Stimulated activated CD4-positive, alpha-beta T cell treated with anti-CD3 and anti-CD28 coated beads, Interleukin-12 subunit alpha, Interleukin-12 subunit beta, amount 100 ng/mL, for 48 hours (primary cell): ENCODE data around the gene KRTDAP.

Source experiments
- DNase-seq, 3 donors: peaks; one replicate each; pipeline ENCODE4 v3.0.0-alpha.2; 2020; ENCODE audit warnings: low read depth in 2 of 3, low spot score in 1 of 3

Gene KRTDAP, protein sequence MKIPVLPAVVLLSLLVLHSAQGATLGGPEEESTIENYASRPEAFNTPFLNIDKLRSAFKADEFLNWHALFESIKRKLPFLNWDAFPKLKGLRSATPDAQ

GRCh38 chr19:35490364-35490763 is at the start of gene KRTDAP:
TSS of gene KRTDAP (minus strand) at chr19:35490464. CDS start at chr19:35490442, 22 bp downstream.
- no peak for DNase-seq

DNA sequence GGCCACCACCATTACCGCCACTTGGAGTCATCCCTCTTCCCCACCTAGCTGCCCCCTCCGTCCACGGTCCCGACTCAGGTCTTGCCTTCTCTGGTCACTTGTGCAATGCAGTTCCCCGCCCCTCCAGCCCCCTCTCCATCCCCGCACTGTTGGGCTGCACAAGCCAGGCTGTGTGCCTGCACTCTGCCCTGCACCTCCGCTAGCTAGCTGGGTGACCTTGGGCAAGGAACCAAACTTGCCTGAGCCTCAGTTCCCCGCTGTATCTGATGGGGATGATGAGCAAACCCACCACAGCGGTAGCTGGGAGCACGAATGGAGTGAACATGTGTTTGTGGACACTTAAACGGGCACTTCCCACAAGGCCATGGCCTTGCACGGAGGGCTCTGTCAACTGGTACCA is 49.6 kb upstream of the KRTDAP start:
- DNase-seq: no peak

DNA sequence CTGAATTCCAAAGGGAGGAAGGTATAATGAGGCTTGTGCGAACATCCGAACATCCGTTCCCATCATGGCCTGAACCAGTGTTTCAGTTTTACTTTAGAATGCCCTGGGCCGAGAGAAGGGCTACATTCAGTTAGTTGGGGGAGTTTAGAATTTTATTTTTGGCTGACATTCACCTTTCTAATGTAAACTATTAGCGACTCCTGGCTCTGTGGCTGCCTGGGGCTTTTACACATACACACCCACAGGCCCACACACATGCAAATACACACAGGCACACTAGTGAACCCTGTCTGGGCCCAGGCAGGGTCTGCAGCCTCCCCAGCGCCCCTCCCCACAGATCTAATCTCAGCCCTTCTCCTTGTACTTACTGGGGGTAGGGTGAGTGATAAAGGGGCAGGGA is 49.0 kb upstream of the KRTDAP start:
- no peak for DNase-seq

DNA sequence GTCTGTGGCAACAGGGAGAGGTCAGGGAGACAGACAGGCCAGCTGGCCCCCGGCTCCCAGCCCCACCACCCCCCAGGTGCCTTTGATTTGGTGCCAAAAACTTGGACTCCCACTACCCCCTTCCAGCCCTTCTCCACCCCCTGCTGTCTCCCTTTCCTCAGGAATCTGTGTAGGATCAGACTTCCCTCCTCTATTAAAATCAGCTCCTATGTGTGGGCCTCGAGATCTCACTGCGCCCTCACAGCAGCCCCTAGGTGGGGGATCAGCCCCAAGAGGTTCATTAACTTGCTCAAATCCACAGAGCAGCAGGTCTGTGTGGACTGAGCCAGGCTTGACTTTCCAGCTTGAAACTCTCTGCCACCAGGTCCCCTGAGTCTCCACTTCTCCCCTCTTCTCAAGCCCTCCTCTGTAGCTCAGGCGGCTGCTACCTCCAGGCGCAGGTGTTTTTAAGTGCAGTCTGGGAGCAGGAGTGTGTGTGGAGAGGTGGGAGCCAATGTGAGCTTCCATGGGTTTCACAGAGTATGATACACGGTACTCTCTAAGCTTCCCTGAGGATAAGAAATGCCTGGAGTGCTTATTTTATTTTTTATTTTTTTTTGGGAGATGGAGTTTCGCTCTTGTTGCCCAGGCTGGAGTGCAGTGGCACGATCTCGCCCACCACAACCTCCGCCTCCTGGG is 44.7 kb upstream of the KRTDAP start:
- no peak for DNase-seq

DNA sequence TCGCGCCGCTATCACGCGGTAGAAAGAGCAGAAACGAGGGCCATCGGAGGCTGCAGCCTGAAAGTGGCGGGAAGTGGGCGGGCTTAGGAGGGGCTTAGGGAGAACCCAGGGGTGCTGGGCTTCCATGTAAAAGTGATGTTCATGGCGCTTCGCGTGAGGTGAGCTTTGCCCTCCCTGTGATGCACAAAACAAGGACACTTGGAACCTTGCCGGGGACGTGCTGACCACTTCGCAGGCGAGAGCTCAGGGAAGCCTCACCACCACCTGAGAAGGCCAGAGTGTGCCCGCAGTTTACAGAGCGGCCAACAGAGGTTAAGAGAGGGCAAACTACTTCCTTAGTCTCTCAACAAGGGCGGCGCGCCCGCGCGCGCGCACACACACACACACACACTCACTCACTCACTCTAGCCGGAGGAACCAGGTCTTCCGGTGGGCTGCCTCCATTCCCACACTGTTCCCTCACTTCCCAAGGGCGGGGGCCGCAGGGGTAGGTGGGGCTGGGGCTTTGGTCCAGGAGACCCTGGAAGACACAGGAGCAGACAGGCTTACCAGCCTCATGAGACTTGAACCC is 43.6 kb upstream of the KRTDAP start:
- no peak for DNase-seq

DNA sequence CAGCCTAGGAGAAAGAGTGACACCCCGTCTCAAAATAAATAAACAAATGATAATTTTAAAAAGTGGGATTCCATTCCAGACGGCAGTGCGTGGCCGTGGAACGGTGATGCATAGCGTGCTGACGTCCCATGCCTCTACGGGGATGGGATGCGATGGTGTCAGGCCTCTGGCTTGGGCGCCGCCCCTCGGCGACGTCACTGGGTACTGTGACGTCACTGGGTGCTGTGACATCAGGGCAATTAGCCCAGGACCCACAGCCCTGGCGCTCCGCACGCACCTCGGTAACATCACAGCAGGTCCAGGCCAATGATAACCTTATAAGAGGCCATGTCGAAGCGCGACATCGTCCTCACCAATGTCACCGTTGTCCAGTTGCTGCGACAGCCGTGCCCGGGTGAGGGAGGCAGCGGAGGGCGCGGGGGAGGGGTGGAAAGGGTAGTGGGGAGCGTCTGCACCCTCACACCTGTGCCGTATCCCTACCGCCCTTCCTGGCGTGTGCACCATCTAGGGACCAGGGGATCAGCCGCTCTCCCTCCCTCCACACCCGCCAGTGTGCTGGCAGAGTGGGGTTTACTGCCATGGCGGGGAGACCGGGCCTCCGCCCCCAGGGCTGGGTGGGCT is 43.0 kb upstream of the KRTDAP start, which contains the start of gene GAPDHS:
Gene GAPDHS (plus strand): TSS at position 256 of the 621 bp plus-strand sequence. CDS start 72 bp downstream, at position 328.
- no peak for DNase-seq

GRCh38 chr19:35531291-35531690 is 41.0 kb upstream of the KRTDAP start:
- DNase-seq: no peak

DNA sequence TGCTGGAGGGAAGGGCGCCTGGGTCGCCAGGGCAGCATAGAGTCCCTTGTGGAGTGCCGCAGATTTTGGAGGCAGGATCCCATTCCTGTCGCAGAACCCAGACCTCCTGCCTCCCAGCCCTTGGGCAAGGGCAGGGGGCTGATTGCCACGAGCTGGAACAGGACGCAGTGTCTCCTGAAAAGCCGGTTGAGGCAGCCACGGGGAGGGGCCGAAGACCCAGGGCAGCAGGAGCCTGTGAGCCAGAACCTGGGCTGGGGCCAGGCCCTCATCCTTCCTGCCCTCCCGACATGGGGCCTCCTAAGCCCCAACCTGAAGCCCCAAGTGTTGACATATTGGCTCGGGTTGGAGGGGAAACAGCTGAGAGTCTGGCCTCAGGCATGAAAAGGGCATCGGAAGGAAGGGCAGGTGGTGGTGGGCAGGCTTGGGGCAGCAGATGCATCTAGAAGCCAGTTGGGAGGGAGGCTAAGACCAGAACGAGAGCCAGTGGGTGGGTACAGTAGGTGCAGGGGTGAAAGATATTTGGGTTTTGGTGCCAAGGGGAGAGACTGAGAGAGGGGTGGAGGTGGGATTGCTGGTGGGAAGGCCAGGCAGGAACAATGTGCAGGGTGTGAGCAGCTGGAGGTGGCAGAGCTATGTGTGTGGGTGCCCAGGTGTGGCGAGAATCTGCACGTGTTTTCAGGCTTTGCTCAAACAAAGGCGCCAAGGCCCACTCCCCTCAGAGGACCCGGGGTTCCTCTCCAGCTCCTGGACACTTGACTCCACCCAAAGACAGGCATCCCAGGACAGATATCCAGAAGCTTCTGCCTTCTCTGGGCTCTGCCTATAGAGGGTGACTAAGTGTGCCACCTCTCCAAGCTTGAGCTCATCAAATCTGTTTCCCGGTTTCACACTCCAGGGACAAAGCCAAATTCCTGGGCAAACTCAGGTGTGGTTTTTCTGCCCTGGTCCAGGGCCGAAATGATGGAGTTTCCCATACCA is 39.3 kb upstream of the KRTDAP start:
- DNase-seq: no peak

GRCh38 chr19:35528218-35529038 is 38.2 kb upstream of the KRTDAP start, which contains the start of gene SBSN:
TSS of gene SBSN (minus strand) at chr19:35528311. CDS start at chr19:35528281, 30 bp downstream.
- no peak for DNase-seq

DNA sequence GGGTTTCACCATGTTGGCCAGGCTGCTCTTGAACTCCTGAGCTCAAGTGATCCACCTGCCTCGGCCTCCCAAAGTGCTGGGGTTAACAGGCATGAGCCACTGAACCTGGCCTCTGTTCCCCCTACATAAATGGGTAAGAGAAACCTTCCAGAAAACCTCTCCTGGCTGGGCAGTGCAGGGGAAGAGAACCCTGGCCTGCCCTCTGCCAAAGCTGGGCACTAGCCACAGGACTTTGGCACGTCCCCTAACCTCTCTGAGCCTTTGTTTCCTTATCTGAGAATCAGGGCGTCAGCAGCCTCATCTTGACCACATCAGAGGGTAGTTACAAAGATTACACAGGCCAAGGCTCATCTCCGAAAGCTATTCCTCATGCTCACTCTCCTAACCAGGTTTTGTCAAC is 35.6 kb upstream of the KRTDAP start:
- DNase-seq: no peak

GRCh38 chr19:35524181-35524837 is 34.0 kb upstream of the KRTDAP start:
- DNase-seq: no peak

DNA sequence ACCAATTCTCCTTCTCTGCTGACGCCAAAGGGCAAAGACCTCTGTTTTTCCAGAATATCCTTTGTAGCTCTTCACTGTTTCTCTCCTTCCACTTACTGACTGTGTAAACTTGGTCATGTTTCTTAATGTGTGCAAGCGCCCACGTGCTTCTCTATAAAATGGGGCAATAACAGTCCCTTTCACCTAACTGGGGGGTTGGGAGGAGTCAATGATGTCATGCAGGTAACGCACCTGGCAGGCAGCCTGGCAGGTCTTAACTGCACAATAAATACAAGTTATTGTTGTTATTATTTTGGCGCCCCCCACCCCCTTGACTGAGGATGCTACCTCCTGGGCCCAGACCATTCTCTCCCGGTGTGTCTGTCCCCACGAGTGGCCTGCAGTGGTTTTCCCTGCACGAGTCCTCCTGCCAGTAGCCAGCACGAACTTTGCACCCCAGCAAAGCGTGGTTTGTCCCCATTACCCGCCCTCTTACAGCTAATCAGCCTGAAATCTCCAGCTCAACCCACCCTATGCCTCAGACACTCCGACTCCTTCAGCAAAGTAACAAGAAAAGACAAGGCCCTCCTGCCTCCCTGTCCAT is 32.6 kb upstream of the KRTDAP start:
- DNase-seq: no peak

- DNase-seq: no peak
Observed at GRCh38 chr19:35521124-35521743, 31.0 kb upstream of the KRTDAP start.

GRCh38 chr19:35519291-35519690 is 29.0 kb upstream of the KRTDAP start:
- DNase-seq: no peak

GRCh38 chr19:35518313-35518712 is 28.0 kb upstream of the KRTDAP start:
- no peak for DNase-seq

DNA sequence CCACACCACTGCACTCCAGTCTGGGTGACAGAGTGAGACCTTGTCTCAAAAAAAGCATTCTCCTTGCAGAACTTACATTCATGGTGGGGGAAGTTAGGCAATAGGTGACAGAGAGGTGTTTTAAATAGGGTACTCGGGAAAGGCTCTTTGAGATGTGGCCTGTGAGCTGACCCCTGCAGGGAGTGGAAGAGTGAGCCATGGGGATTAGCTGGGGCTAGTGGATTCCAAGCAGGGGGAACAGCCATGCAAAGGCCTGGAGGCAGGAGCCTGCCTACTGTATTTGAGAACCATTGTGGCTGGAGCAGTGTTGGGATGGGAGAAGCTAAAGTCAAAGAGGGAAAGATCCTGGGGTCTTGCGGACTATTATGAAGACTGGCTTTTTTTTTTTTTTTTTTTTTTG is 27.1 kb upstream of the KRTDAP start:
- DNase-seq: no peak

- DNase-seq: no peak
Observed at GRCh38 chr19:35516310-35516709, 26.0 kb upstream of the KRTDAP start.

- no peak for DNase-seq
Observed at GRCh38 chr19:35514282-35514809, 24.1 kb upstream of the KRTDAP start.
